Measurements from ENCODE around the gene MINAR2.

DNA sequence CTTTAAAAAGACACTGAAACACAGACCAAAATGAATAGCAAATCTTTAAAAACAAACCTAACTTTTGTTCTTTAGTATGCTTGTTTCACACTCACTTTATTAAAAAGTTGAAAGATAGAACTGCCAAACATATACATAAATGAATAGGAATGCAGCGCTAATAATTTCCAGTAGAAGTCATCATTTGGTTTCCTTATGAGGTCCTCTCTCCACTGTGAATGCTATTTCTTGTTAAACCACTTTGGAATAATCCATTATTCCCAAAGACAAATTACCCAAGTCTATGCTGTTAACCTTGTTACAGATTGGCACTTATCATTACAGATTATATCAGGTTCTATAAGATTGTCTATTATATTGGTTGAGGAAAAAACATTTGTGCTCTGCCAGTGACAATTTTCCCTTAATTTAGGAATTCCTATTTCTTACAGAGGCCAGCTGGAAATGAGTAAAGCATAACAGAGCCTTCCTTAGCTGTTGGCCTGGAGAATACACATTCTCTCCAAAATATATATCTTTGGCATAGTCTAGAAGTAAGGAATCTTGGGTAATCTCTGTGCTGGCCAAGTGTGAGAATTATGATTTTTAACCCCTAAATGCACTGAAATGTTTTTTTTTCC lies 29.3 kb upstream of the MINAR2 start:
- TF ChIP-seq, protein P1, sequence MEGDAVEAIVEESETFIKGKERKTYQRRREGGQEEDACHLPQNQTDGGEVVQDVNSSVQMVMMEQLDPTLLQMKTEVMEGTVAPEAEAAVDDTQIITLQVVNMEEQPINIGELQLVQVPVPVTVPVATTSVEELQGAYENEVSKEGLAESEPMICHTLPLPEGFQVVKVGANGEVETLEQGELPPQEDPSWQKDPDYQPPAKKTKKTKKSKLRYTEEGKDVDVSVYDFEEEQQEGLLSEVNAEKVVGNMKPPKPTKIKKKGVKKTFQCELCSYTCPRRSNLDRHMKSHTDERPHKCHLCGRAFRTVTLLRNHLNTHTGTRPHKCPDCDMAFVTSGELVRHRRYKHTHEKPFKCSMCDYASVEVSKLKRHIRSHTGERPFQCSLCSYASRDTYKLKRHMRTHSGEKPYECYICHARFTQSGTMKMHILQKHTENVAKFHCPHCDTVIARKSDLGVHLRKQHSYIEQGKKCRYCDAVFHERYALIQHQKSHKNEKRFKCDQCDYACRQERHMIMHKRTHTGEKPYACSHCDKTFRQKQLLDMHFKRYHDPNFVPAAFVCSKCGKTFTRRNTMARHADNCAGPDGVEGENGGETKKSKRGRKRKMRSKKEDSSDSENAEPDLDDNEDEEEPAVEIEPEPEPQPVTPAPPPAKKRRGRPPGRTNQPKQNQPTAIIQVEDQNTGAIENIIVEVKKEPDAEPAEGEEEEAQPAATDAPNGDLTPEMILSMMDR (IDR thresholded peaks at IDR 0.05): no peak
- TF ChIP-seq EZH2phosphoT487 (IDR thresholded peaks at IDR 0.05): no peak
